Smooth muscle cell (in vitro differentiated cells): ENCODE measurements around the gene ADAT1. TPM values are rescaled to one million over a fixed set of nuclear protein-coding genes. Genes with fewer than 3 reads are reported as not detected.

Experiments
- DNase-seq: peaks from one replicate; lab custom pipeline; 2025; ENCODE audit not compliant: unreplicated experiment; lab: John Stamatoyannopoulos, UW
- H2AFZ ChIP-seq: fragments of 200-600 bp; sonication (generic); 2 replicates; pipeline ENCODE4 v1.6.0; 2016; ENCODE audit warnings: antibody characterized with exemption, low read depth, mild to moderate bottlenecking
- H3F3A ChIP-seq: fragments of 200-600 bp; sonication (generic); 2 replicates; pipeline ENCODE4 v1.6.0; 2017; ENCODE audit warnings: antibody characterized with exemption, low read depth
- H3K27ac ChIP-seq: fragments of 200-600 bp; sonication (generic); 2 replicates; pipeline ENCODE4 v1.5.1; 2016; ENCODE audit warnings: low read depth, mild to moderate bottlenecking
- H3K27me3 ChIP-seq: fragments of 200-600 bp; sonication (generic); 2 replicates; pipeline ENCODE4 v1.6.1; 2016; ENCODE audit warnings: low read depth, mild to moderate bottlenecking
- H3K36me3 ChIP-seq: fragments of 200-600 bp; sonication (generic); 2 replicates; pipeline ENCODE4 v1.5.1; 2016; ENCODE audit warnings: low read depth
- H3K4me1 ChIP-seq: fragments of 200-600 bp; sonication (generic); 2 replicates; pipeline ENCODE4 v1.5.1; 2016; ENCODE audit warnings: low read depth
- H3K4me2 ChIP-seq: fragments of 200-600 bp; sonication (generic); 2 replicates; pipeline ENCODE4 v1.6.0; 2016; ENCODE audit warnings: mild to moderate bottlenecking
- H3K4me3 ChIP-seq: fragments of 200-600 bp; sonication (generic); 2 replicates; pipeline ENCODE4 v1.5.1; 2016; ENCODE audit warnings: mild to moderate bottlenecking
- H3K79me2 ChIP-seq: fragments of 200-600 bp; sonication (generic); 2 replicates; pipeline ENCODE4 v1.6.0; 2016; ENCODE audit warnings: low read depth, mild to moderate bottlenecking
- H3K9ac ChIP-seq: fragments of 200-600 bp; sonication (generic); 2 replicates; pipeline ENCODE4 v1.6.0; 2016; ENCODE audit warnings: low read depth
- H3K9me3 ChIP-seq: fragments of 200-600 bp; sonication (generic); replicated peaks from 2 replicates; pipeline ENCODE4 v1.5.1; 2016; ENCODE audit warnings: low read depth
- H4K20me1 ChIP-seq: fragments of 200-600 bp; sonication (generic); 2 replicates; pipeline ENCODE4 v1.6.0; 2016; ENCODE audit warnings: low read depth
- CTCF ChIP-seq: fragments of 200-600 bp; sonication (generic); IDR thresholded peaks from 2 replicates; pipeline ENCODE4 v1.5.1; 2017; ENCODE audit warnings: borderline replicate concordance, mild to moderate bottlenecking, antibody characterized with exemption; ENCODE audit not compliant: insufficient read depth, poor library complexity, severe bottlenecking
- WGBS: methylation state at CpG from one replicate; pipeline ENCODE4 v1.1.7; 2016; ENCODE audit warnings: low lambda C conversion rate; 5-methylcytosine and 5-hydroxymethylcytosine counted together
- polyA plus RNA-seq: library from polyadenylated mRNA; unstranded; fragments of >200 nt; fragmentation: Nextera tagmentation; extraction: Ambion mirVana; gene quantifications from 2 replicates; pipeline ENCODE4 v1.2.1, GENCODE V29; 2016
- total RNA-seq: library from RNA; depleted of rRNA; stranded (reverse); fragments of >200 nt; gene quantifications from 2 replicates; pipeline ENCODE4 v1.2.3, GENCODE V29; 2014

Gene ADAT1
- total and polyA plus RNA-seq, 2 experiments from 2014 or later: 13.4 to 27.8 TPM

GRCh38 chr16:75624921-75625334, 1.8 kb upstream of the ADAT1 start:
- peak overlapping the region; percentile 71 for H3K27ac ChIP-seq
- H3F3A ChIP-seq: peaks cover 34% of the 10 kb centered on the region
- H3K4me1 ChIP-seq: peaks cover 10% of the 10 kb centered on the region
- H3K9me3 ChIP-seq: no peaks in the 10 kb centered on the region
- H4K20me1 ChIP-seq: no peaks in the 10 kb centered on the region
- no peak for DNase-seq
- peaks cover 7% of the 10 kb centered on the region for H3K36me3 ChIP-seq
- no peak for TF ChIP-seq CTCF
- no peak overlapping the region for H2AFZ ChIP-seq
- peaks cover 10% of the 10 kb centered on the region for H3K79me2 ChIP-seq
- no peak overlapping the region for H3K4me3 ChIP-seq
- H3K4me2 ChIP-seq: peak overlapping the region; percentile 6
- no peaks in the 10 kb centered on the region for H3K27me3 ChIP-seq
- no peak overlapping the region for H3K9ac ChIP-seq
- 18% methylated on average over 4 of the region's 4 CpGs for WGBS

GRCh38 chr16:75621170-75621477, 2.0 kb downstream of the ADAT1 start:
- Histone ChIP-seq H3K4me3 (no peak overlapping the region), H3F3A (peaks cover 15% of the 10 kb centered on the region), H3K4me2 (peak overlapping the region; percentile 90), H3K9ac (no peak overlapping the region), H3K27ac (no peak overlapping the region), H3K27me3 (no peaks in the 10 kb centered on the region), H3K79me2 (peaks cover 10% of the 10 kb centered on the region), H3K9me3 (no peaks in the 10 kb centered on the region), H4K20me1 (no peaks in the 10 kb centered on the region), H3K4me1 (peaks cover 10% of the 10 kb centered on the region), H3K36me3 (no peaks in the 10 kb centered on the region), H2AFZ (no peak overlapping the region)
- TF ChIP-seq CTCF: peak; percentile 54
- no peak for DNase-seq
- WGBS: 5% methylated on average over 2 of the region's 2 CpGs

GRCh38 chr16:75620326-75621169, 2.5 kb downstream of the ADAT1 start:
- Histone ChIP-seq H3K79me2 (peaks cover 10% of the 10 kb centered on the region), H4K20me1 (no peaks in the 10 kb centered on the region), H3K4me3 (no peak overlapping the region), H3K27me3 (no peaks in the 10 kb centered on the region), H3K36me3 (no peaks in the 10 kb centered on the region), H3K27ac (no peak overlapping the region), H3K4me2 (peak overlapping the region; percentile 90), H2AFZ (no peak overlapping the region), H3K9me3 (no peaks in the 10 kb centered on the region), H3K9ac (no peak overlapping the region), H3F3A (peaks cover 11% of the 10 kb centered on the region), H3K4me1 (peaks cover 10% of the 10 kb centered on the region)
- 92% methylated on average over 20 of the region's 20 CpGs for WGBS
- no peak for TF ChIP-seq CTCF
- no peak for DNase-seq

- WGBS: 100% methylated on average over 2 of the region's 2 CpGs
- Histone ChIP-seq H3K36me3 (peaks cover 12% of the 10 kb centered on the region), H2AFZ (no peak overlapping the region), H3K4me2 (no peak overlapping the region), H3K27me3 (no peaks in the 10 kb centered on the region), H3F3A (no peaks in the 10 kb centered on the region), H3K4me1 (peaks cover 10% of the 10 kb centered on the region), H3K27ac (no peak overlapping the region), H3K4me3 (no peak overlapping the region), H3K79me2 (peaks cover 10% of the 10 kb centered on the region), H3K9ac (no peak overlapping the region), H3K9me3 (no peaks in the 10 kb centered on the region), H4K20me1 (no peaks in the 10 kb centered on the region)
- TF ChIP-seq CTCF: no peak
- no peak for DNase-seq
Observed at GRCh38 chr16:75618780-75619179, 4.3 kb downstream of the ADAT1 start.
